SK-N-SH treated with all-trans-retinoic acid at 6 μM for 48 hours (cell line): ENCODE results near the gene SH2D6.

ENCODE experiments used
- ATAC-seq: fragments of 200-7000 bp; cut with Tn5 transposase; 3 replicates; pipeline ENCODE4 v1.9.1; 2020; ENCODE audit warnings: mild to moderate bottlenecking, moderate library complexity
- BACH2 ChIP-seq: fragments of 250-450 bp; sonication (Bioruptor Pico); IDR thresholded peaks from 2 replicates; pipeline ENCODE4 v1.9.0; 2021; ENCODE audit warnings: mild to moderate bottlenecking, borderline replicate concordance
- GLIS3 ChIP-seq: fragments of 250-450 bp; sonication (Bioruptor Pico); IDR thresholded peaks from 2 replicates; pipeline ENCODE4 v1.5.0; 2020; ENCODE audit warnings: mild to moderate bottlenecking, moderate library complexity
- ISL1 ChIP-seq: fragments of 250-450 bp; sonication (Bioruptor Pico); IDR thresholded peaks from 2 replicates; pipeline ENCODE4 v2.1.2; 2022; ENCODE audit warnings: mild to moderate bottlenecking, moderate library complexity
- POU6F1 ChIP-seq: fragments of 250-450 bp; sonication (Bioruptor Pico); IDR thresholded peaks from 2 replicates; pipeline ENCODE4 v1.8.0; 2021; ENCODE audit warnings: low read depth, mild to moderate bottlenecking, moderate library complexity, borderline replicate concordance
- RARB ChIP-seq: fragments of 250-450 bp; sonication (Bioruptor Pico); IDR thresholded peaks from 2 replicates; pipeline ENCODE4 v1.8.0; 2021; ENCODE audit warnings: mild to moderate bottlenecking, moderate library complexity
- ZC3H10 ChIP-seq: fragments of 250-450 bp; sonication (Bioruptor Pico); IDR thresholded peaks from 2 replicates; pipeline ENCODE4 v1.5.1; 2021; ENCODE audit warnings: mild to moderate bottlenecking, moderate library complexity
- ZFP30 ChIP-seq: fragments of 450-650 bp; formaldehyde crosslinking; IDR thresholded peaks from 2 replicates; pipeline ENCODE4 v1.5.0; 2022; ENCODE audit warnings: mild to moderate bottlenecking, moderate library complexity
- ZNF8 ChIP-seq: fragments of 450-650 bp; formaldehyde crosslinking; IDR thresholded peaks from 2 replicates; pipeline ENCODE4 v1.5.0; 2020; ENCODE audit warnings: mild to moderate bottlenecking, moderate library complexity
- TF ChIP-seq, protein P1 (sequence below): fragments of 250-450 bp; sonication (Bioruptor Pico); IDR thresholded peaks from 2 replicates; pipeline ENCODE4 v1.5.0; 2020; ENCODE audit warnings: mild to moderate bottlenecking, moderate library complexity
- TF ChIP-seq, protein P2 (sequence below): fragments of 250-450 bp; sonication (Bioruptor Pico); IDR thresholded peaks from 2 replicates; pipeline ENCODE4 v1.8.0; 2020; ENCODE audit warnings: mild to moderate bottlenecking, moderate library complexity, borderline replicate concordance
- TF ChIP-seq, protein P3 (sequence below): fragments of 250-450 bp; sonication (Bioruptor Pico); IDR thresholded peaks from 2 replicates; pipeline ENCODE4 v1.5.1; 2021; ENCODE audit warnings: mild to moderate bottlenecking, moderate library complexity
- TF ChIP-seq, protein P4 (sequence below): fragments of 250-450 bp; sonication (Bioruptor Pico); IDR thresholded peaks from 2 replicates; pipeline ENCODE4 v1.5.1; 2020; ENCODE audit warnings: low read depth, mild to moderate bottlenecking, moderate library complexity

Gene SH2D6

GRCh38 chr2:85434696-85435095 lies 16.2 kb downstream of the SH2D6 start:
- TF ChIP-seq ISL1 (CRISPR knock-in tag) = no peak
- no peak for TF ChIP-seq POU6F1
- TF ChIP-seq, protein P1, sequence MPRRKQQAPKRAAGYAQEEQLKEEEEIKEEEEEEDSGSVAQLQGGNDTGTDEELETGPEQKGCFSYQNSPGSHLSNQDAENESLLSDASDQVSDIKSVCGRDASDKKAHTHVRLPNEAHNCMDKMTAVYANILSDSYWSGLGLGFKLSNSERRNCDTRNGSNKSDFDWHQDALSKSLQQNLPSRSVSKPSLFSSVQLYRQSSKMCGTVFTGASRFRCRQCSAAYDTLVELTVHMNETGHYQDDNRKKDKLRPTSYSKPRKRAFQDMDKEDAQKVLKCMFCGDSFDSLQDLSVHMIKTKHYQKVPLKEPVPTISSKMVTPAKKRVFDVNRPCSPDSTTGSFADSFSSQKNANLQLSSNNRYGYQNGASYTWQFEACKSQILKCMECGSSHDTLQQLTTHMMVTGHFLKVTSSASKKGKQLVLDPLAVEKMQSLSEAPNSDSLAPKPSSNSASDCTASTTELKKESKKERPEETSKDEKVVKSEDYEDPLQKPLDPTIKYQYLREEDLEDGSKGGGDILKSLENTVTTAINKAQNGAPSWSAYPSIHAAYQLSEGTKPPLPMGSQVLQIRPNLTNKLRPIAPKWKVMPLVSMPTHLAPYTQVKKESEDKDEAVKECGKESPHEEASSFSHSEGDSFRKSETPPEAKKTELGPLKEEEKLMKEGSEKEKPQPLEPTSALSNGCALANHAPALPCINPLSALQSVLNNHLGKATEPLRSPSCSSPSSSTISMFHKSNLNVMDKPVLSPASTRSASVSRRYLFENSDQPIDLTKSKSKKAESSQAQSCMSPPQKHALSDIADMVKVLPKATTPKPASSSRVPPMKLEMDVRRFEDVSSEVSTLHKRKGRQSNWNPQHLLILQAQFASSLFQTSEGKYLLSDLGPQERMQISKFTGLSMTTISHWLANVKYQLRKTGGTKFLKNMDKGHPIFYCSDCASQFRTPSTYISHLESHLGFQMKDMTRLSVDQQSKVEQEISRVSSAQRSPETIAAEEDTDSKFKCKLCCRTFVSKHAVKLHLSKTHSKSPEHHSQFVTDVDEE = no peak
- TF ChIP-seq, protein P2, sequence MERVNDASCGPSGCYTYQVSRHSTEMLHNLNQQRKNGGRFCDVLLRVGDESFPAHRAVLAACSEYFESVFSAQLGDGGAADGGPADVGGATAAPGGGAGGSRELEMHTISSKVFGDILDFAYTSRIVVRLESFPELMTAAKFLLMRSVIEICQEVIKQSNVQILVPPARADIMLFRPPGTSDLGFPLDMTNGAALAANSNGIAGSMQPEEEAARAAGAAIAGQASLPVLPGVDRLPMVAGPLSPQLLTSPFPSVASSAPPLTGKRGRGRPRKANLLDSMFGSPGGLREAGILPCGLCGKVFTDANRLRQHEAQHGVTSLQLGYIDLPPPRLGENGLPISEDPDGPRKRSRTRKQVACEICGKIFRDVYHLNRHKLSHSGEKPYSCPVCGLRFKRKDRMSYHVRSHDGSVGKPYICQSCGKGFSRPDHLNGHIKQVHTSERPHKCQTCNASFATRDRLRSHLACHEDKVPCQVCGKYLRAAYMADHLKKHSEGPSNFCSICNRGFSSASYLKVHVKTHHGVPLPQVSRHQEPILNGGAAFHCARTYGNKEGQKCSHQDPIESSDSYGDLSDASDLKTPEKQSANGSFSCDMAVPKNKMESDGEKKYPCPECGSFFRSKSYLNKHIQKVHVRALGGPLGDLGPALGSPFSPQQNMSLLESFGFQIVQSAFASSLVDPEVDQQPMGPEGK = no peak
- no peak for TF ChIP-seq GLIS3 (CRISPR knock-in tag)
- TF ChIP-seq, protein P3, sequence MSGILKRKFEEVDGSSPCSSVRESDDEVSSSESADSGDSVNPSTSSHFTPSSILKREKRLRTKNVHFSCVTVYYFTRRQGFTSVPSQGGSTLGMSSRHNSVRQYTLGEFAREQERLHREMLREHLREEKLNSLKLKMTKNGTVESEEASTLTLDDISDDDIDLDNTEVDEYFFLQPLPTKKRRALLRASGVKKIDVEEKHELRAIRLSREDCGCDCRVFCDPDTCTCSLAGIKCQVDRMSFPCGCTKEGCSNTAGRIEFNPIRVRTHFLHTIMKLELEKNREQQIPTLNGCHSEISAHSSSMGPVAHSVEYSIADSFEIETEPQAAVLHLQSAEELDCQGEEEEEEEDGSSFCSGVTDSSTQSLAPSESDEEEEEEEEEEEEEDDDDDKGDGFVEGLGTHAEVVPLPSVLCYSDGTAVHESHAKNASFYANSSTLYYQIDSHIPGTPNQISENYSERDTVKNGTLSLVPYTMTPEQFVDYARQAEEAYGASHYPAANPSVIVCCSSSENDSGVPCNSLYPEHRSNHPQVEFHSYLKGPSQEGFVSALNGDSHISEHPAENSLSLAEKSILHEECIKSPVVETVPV (CRISPR knock-in tag) = no peak
- TF ChIP-seq RARB = no peak
- no peak for TF ChIP-seq ZNF8 (CRISPR knock-in tag)
- TF ChIP-seq, all 23 proteins: peak for 0
- no peak for ATAC-seq

GRCh38 chr2:85435220-85435958 lies 16.9 kb downstream of the SH2D6 start:
- ATAC-seq = no peak
- TF ChIP-seq, protein P2 = no peak
- TF ChIP-seq GLIS3 (CRISPR knock-in tag) = no peak

GRCh38 chr2:85435981-85436835 lies 17.7 kb downstream of the SH2D6 start:
- TF ChIP-seq RARB (no peak), BACH2 (CRISPR knock-in tag) (no peak), ZC3H10 (CRISPR knock-in tag) (no peak), ZFP30 (CRISPR knock-in tag) (no peak)
- TF ChIP-seq, protein P3 (CRISPR knock-in tag) = no peak
- TF ChIP-seq, protein P4, sequence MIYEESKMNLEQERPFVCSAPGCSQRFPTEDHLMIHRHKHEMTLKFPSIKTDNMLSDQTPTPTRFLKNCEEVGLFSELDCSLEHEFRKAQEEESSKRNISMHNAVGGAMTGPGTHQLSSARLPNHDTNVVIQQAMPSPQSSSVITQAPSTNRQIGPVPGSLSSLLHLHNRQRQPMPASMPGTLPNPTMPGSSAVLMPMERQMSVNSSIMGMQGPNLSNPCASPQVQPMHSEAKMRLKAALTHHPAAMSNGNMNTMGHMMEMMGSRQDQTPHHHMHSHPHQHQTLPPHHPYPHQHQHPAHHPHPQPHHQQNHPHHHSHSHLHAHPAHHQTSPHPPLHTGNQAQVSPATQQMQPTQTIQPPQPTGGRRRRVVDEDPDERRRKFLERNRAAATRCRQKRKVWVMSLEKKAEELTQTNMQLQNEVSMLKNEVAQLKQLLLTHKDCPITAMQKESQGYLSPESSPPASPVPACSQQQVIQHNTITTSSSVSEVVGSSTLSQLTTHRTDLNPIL (CRISPR knock-in tag) = no peak
- TF ChIP-seq, protein P2 = no peak

More at GRCh38 chr2:85435981-85436835, 17.7 kb downstream of the SH2D6 start:
- no peak for ATAC-seq
